ENCODE data around the gene GALK2. TPM values are rescaled to one million over a fixed set of nuclear protein-coding genes. Genes with fewer than 3 reads are reported as not detected.

Gene GALK2
- total RNA-seq, 1 experiment from 2014 or later = 22.9 TPM

DNA sequence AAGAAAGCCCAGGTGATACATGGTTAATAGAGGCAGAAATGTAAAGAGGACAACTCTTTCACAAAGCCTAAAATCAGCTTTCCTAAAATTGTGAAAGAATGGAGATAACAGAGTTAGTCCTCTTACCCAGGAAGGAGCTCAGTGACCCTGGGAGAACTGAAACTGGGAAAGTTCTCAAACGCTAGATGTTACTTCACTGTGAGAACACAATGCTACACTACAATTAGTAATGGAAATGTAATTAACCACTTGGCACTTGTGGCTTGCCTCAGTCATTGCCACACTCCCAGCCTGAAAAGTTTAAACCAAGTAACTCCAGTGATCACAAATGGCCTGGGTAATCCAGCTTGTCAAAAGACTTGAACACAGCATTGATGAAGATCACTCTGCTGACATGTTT is 150.3 kb downstream of the GALK2 start:
- Histone ChIP-seq H3K4me1 (ENCODE audit: insufficient read depth, low read length, poor library complexity, severe bottlenecking) (peaks cover 13% of the 10 kb centered on the region), H3K4me3 (ENCODE audit: low read depth, low read length, poor library complexity, severe bottlenecking) (no peak overlapping the region), H3K27me3 (replicated peaks; ENCODE audit: insufficient read depth, low read depth, low read length, poor library complexity) (no peaks in the 10 kb centered on the region), H3K36me3 (ENCODE audit: insufficient read depth, low read length, poor library complexity, severe bottlenecking) (no peaks in the 10 kb centered on the region), H3K9me3 (ENCODE audit: low read depth, low read length, poor library complexity, severe bottlenecking) (no peaks in the 10 kb centered on the region), H3K27ac (ENCODE audit: low read depth, low read length, poor library complexity, severe bottlenecking) (no peak overlapping the region)
- TF ChIP-seq, protein P1, sequence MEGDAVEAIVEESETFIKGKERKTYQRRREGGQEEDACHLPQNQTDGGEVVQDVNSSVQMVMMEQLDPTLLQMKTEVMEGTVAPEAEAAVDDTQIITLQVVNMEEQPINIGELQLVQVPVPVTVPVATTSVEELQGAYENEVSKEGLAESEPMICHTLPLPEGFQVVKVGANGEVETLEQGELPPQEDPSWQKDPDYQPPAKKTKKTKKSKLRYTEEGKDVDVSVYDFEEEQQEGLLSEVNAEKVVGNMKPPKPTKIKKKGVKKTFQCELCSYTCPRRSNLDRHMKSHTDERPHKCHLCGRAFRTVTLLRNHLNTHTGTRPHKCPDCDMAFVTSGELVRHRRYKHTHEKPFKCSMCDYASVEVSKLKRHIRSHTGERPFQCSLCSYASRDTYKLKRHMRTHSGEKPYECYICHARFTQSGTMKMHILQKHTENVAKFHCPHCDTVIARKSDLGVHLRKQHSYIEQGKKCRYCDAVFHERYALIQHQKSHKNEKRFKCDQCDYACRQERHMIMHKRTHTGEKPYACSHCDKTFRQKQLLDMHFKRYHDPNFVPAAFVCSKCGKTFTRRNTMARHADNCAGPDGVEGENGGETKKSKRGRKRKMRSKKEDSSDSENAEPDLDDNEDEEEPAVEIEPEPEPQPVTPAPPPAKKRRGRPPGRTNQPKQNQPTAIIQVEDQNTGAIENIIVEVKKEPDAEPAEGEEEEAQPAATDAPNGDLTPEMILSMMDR (conservative IDR thresholded peaks at IDR 0.05; ENCODE audit: low read depth, low read length) = no peak
- no peak for TF ChIP-seq EZH2 (IDR thresholded peaks at IDR 0.05; ENCODE audit: borderline replicate concordance, low read depth, low read length, poor library complexity, severe bottlenecking)
- no peak for DNase-seq (ENCODE audit: low spot score)
- CTCF ChIA-PET = no interaction called here
- no TSS peak for BruUV-seq (replicated peaks)
- intact Hi-C loops (cut with micrococcal nuclease; ENCODE audit: unreplicated experiment) = no loop called here
- POLR2A ChIA-PET (ENCODE audit: low non-redundant PET) = no interaction called here

DNA sequence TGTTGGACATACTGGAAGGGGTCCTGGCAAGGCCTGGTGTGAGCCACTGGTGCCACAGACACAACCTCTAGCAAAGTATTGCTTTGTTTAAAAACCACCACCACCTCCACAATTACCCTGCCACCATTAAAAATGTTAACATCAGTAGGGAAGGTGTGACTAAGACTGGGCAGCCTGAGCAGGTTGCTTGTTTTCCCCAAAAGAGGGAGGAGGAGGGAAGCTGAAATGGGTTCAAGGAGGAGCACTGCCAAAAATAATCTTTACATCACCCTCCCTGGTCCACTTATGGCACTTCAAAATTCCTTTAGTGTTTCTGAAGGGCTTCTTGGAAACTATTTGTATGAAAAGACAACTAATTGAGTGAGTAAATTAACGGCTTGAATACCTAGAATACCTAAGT is 153.2 kb downstream of the GALK2 start:
- CTCF ChIA-PET = no interaction called here
- POLR2A ChIA-PET (ENCODE audit: low non-redundant PET) = no interaction called here
- no peaks in the 10 kb centered on the region for H3K36me3 ChIP-seq (ENCODE audit: insufficient read depth, low read length, poor library complexity, severe bottlenecking)
- H3K9me3 ChIP-seq (ENCODE audit: low read depth, low read length, poor library complexity, severe bottlenecking) = no peaks in the 10 kb centered on the region
- no peaks in the 10 kb centered on the region for H3K4me1 ChIP-seq (ENCODE audit: insufficient read depth, low read length, poor library complexity, severe bottlenecking)
- intact Hi-C loops (cut with micrococcal nuclease; ENCODE audit: unreplicated experiment) = no loop called here
- TF ChIP-seq, protein P1 (conservative IDR thresholded peaks at IDR 0.05; ENCODE audit: low read depth, low read length) = no peak
- TF ChIP-seq EZH2 (IDR thresholded peaks at IDR 0.05; ENCODE audit: borderline replicate concordance, low read depth, low read length, poor library complexity, severe bottlenecking) = no peak
- H3K27me3 ChIP-seq (replicated peaks; ENCODE audit: insufficient read depth, low read depth, low read length, poor library complexity) = no peaks in the 10 kb centered on the region
- DNase-seq (ENCODE audit: low spot score) = no peak
- H3K4me3 ChIP-seq (ENCODE audit: low read depth, low read length, poor library complexity, severe bottlenecking) = no peak overlapping the region
- BruUV-seq (replicated peaks) = no TSS peak
- no peak overlapping the region for H3K27ac ChIP-seq (ENCODE audit: low read depth, low read length, poor library complexity, severe bottlenecking)

DNA sequence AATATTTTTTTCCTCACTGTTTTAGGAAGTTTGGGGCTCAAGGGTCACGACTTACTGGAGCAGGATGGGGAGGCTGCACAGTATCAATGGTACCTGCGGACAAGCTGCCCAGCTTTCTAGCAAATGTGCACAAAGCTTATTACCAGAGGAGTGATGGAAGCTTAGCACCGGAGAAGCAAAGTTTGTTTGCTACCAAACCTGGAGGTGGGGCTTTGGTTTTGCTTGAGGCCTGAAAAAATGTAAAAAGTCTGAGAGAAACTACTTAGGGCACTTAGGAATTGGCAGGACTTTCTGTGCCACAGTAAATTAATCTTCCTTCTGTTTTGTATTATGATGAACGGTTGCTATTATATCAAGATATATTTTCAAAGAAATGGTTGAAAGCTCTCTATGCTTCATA is 157.9 kb downstream of the GALK2 start:
- POLR2A ChIA-PET (ENCODE audit: low non-redundant PET) = no interaction called here
- Histone ChIP-seq H3K4me3 (ENCODE audit: low read depth, low read length, poor library complexity, severe bottlenecking) (no peak overlapping the region), H3K9me3 (ENCODE audit: low read depth, low read length, poor library complexity, severe bottlenecking) (no peaks in the 10 kb centered on the region), H3K4me1 (ENCODE audit: insufficient read depth, low read length, poor library complexity, severe bottlenecking) (no peaks in the 10 kb centered on the region), H3K36me3 (ENCODE audit: insufficient read depth, low read length, poor library complexity, severe bottlenecking) (no peaks in the 10 kb centered on the region), H3K27ac (ENCODE audit: low read depth, low read length, poor library complexity, severe bottlenecking) (no peak overlapping the region), H3K27me3 (replicated peaks; ENCODE audit: insufficient read depth, low read depth, low read length, poor library complexity) (no peaks in the 10 kb centered on the region)
- intact Hi-C loops (cut with micrococcal nuclease; ENCODE audit: unreplicated experiment) = no loop called here
- DNase-seq (ENCODE audit: low spot score) = no peak
- CTCF ChIA-PET = no interaction called here
- TF ChIP-seq, protein P1 (conservative IDR thresholded peaks at IDR 0.05; ENCODE audit: low read depth, low read length) = no peak
- no peak for TF ChIP-seq EZH2 (IDR thresholded peaks at IDR 0.05; ENCODE audit: borderline replicate concordance, low read depth, low read length, poor library complexity, severe bottlenecking)
- no TSS peak for BruUV-seq (replicated peaks)
